GM12873 (cell line): Measurements from ENCODE around the gene SIGLEC10.

ENCODE experiments used
- CTCF ChIP-seq: IDR thresholded peaks from 2 replicates; pipeline ENCODE4 v1.5.1; 2012; ENCODE audit warnings: low read depth, mild to moderate bottlenecking, moderate library complexity, low read length, control low read depth; ENCODE audit not compliant: insufficient read depth; ENCODE audit errors: missing control alignments

SIGLEC10 gene

DNA sequence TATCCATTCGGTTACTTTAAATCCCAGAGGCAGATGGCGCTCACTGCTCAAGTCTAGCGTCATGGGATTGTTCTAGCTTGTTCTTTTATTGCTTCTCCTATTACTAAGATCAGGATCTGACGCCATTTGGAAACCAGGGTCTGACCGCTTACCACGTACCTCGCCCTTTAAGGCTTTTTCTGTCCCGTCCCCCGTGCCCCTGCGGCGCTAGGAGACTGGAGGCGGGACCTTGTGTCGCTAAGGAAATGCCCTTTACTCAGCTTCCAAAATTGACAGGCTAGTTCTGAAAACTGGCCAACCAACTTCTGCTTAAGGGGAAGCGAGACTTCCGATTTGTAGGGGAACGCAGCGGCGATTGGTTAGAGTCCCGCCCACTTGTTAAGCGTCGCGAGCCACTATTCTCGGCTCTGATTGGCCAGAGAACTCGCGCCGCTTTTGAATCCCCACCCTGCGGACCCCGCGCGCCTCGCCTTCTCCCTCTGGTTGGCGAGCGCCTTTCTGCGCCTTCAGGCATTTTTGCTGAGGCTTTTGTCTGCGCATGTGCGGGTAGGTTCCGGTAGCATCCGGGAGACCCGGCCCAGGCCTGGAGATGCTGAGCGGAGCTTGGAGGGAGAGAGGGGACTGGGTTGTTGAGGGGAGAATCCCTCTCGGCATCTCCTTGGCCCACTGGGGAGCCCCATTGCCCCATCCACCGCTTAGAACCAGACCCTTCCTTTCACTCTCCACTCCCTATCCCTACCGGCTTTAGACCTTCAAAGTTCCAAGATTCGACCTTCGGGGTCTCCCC is 23.2 kb downstream of the SIGLEC10 start:
- TF ChIP-seq CTCF = peak; percentile 10

GRCh38 chr19:51392701-51393100 is 24.7 kb downstream of the SIGLEC10 start:
- TF ChIP-seq CTCF = no peak

DNA sequence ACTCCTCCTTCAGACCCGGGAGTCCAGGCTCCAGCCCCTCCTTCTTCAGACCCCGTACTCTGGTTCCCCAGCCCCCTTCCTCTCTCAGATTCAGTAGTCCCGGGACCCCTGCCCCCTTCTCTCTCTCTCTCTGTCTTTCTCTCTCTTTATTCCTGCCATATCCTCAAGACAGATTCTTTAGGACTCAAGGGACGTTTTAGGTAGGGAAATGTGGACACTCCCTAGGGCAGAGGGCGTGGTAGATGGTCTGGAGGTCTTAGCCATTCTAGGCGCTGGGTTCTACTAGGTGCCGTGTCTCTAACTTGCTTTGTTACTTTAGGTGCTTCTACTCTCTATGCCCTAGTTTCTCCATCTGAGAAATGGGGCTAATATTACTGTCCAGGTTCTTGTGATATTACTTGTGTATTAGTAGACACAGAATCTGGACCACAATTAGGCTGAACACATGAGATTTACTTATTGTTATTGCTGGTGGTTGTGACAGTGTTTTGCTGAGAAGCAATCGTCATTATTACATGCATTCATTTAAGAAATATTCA is 26.3 kb downstream of the SIGLEC10 start:
- TF ChIP-seq CTCF = no peak

DNA sequence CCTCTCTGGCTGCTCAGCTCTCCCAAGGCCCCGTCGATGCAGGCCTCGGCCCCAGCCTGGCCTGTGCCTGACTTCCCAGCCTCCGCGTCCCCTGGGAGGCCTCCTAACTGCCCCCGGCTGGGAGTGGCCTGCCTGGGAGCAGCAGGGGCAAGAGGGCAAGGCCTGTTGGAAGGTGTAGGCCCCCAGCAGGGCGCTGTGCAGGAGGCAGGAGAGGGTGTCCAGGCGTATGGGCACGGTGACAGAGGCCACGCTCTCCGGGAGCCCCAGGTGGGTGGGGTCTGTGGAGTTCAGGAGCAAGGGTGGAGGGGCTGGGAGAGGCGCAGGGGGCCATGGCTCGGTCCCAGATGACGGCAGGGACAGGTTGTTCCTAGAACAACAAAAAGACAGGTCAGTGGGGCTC is 28.3 kb downstream of the SIGLEC10 start:
- no peak for TF ChIP-seq CTCF

DNA sequence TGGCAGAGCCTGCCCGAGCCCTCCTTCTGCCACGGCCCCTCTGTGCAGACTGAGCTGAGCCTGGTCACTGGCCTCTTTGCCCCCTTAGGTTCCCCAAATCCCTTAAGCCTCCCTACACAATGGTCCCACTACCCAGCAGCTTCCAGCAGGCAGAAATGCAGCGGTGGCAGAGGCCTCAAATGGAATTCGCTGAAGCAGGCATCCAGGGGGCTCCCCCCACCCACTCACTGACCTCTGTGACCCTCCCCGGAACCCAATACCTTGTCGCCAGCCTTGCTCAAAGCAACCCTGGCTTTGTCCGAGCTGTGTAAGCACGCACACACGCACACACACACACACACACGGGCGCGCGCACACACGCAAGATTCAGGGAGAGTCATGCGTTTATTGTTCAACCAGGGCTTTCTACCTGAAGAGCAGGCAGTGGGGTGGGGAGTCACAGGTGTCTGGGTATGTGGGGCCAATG is 29.5 kb downstream of the SIGLEC10 start, which contains the start of gene LIM2:
LIM2 (minus strand) TSS at position 51 of the 466 bp plus-strand sequence. CDS start 531 bp downstream, outside the sequence.
- TF ChIP-seq CTCF = no peak

DNA sequence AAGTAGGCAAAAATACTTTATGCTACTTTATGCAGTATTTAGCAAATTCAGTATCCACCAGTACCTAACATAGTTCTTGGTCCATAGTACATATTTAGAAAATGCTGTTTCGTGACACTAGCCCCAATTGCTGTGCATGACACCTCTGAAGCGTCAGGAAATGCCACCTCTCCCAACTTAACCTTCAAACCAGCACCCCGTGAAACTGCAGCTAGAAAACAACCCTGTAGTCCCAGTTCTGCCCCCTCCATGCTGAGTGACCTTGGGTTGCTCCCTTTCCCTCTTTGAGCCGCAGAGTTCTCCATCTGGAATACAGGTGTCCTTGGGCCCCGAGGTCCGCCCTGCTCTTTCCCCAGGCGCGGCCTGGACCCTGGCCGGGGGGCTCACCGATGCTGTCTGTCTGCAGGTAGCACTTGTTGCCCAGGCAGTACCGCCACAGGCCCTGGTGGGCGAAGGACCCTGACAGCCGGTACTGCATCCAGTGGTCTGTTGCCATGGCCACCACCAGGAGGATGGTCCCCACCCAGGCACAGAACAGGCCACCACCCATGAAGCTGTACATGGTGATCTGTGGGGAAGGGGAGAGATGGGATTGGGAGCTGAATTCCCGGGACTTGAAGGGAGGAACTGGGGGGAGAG is 30.4 kb downstream of the SIGLEC10 start:
- no peak for TF ChIP-seq CTCF

GRCh38 chr19:51382004-51382403 is 35.4 kb downstream of the SIGLEC10 start:
- no peak for TF ChIP-seq CTCF
